Thymus (tissue), 11 donors: ENCODE results near the gene MIA. TPM values are rescaled to one million over a fixed set of nuclear protein-coding genes. Genes with fewer than 3 reads are reported as not detected.
"Not testable (repeated sequence)": the region's sequence is repeated elsewhere in the genome, so short reads cannot be mapped to it uniquely, and the experiment has no call there.

Source experiments
- DNase-seq, 9 donors: peaks; one replicate each; pipeline ENCODE4 v3.0.0-alpha.2; 2013; ENCODE audit warnings: low spot score in 9 of 9, low read depth in 6 of 9, missing footprints in 1 of 9
- H3K27ac ChIP-seq, 2 donors: one replicate each; pipeline ENCODE4 v1.5.1; 2013; ENCODE audit warnings: control low read depth in 1 of 2, low read depth in 1 of 2, low read length in 1 of 2, mild to moderate bottlenecking in 1 of 2, moderate library complexity in 1 of 2
- H3K27me3 ChIP-seq, 2 donors: one replicate each; pipeline ENCODE4 v1.5.1; 2013; ENCODE audit warnings: low read length in 1 of 2; ENCODE audit not compliant: control insufficient read depth in 2 of 2, insufficient read depth in 1 of 2
- H3K36me3 ChIP-seq, 2 donors: one replicate each; pipeline ENCODE4 v1.5.1; 2013; ENCODE audit warnings: low read length in 1 of 2, mild to moderate bottlenecking in 1 of 2, moderate library complexity in 1 of 2; ENCODE audit not compliant: control insufficient read depth in 2 of 2, insufficient read depth in 2 of 2
- H3K4me1 ChIP-seq, 2 donors: one replicate each; pipeline ENCODE4 v1.5.1; 2013; ENCODE audit warnings: low read length in 2 of 2; ENCODE audit not compliant: control insufficient read depth in 2 of 2, insufficient read depth in 2 of 2
- H3K4me3 ChIP-seq, 2 donors: one replicate each; pipeline ENCODE4 v1.5.1; 2013; ENCODE audit warnings: low read length in 2 of 2, control low read depth in 1 of 2, mild to moderate bottlenecking in 1 of 2
- H3K9me3 ChIP-seq, 2 donors: one replicate each; pipeline ENCODE4 v1.5.1; 2013; ENCODE audit warnings: low read length in 1 of 2, mild to moderate bottlenecking in 1 of 2; ENCODE audit not compliant: control insufficient read depth in 2 of 2, insufficient read depth in 1 of 2
- WGBS: extraction: QIAGEN DNeasy Blood & Tissue Kit; methylation state at CpG from one replicate; pipeline ENCODE4 v1.1.7; 2013; 5-methylcytosine and 5-hydroxymethylcytosine counted together
- polyA plus RNA-seq: library from polyadenylated mRNA; stranded (reverse); fragments of 200-250 nt; gene quantifications from one replicate; pipeline ENCODE4 v1.2.3, GENCODE V29; 2013
- total RNA-seq: library from RNA; stranded (reverse); fragments of 120-200 nt; gene quantifications from one replicate; pipeline ENCODE4 v1.2.4, GENCODE V29; 2013
- donor health status: healthy.

MIA gene
- total and polyA plus RNA-seq, 2 donors, result 3.8 to 38.7 TPM

GRCh38 chr19:40784146-40784545 lies 8.8 kb downstream of the MIA start:
- not testable (repeated sequence) for H3K4me1 ChIP-seq, H3K4me3 ChIP-seq, DNase-seq, H3K27ac ChIP-seq, H3K9me3 ChIP-seq, H3K27me3 ChIP-seq
- H3K36me3 ChIP-seq, result peaks cover 21 to 38% of the 10 kb centered on the region in 2 donors
- 98% methylated on average over 2 of the region's 2 CpGs for WGBS

- Histone ChIP-seq H3K27me3 (no peaks in the 10 kb centered on the region), H3K36me3 (peaks cover 19 to 43% of the 10 kb centered on the region in 2 donors), H3K4me1 (no peaks in the 10 kb centered on the region), H3K4me3 (no peak overlapping the region), H3K9me3 (no peaks in the 10 kb centered on the region), H3K27ac (no peak overlapping the region)
- 100% methylated on average over 1 of the region's 1 CpG for WGBS
- no peak for DNase-seq
Measured at GRCh38 chr19:40785526-40785925, 10.2 kb downstream of the MIA start.

GRCh38 chr19:40786060-40787037 lies 11.0 kb downstream of the MIA start:
- no peak overlapping the region for H3K27ac ChIP-seq
- H3K4me3 ChIP-seq, result no peak overlapping the region
- H3K4me1 ChIP-seq, result no peaks in the 10 kb centered on the region
- WGBS, result 97% methylated on average over 25 of the region's 25 CpGs
- no peaks in the 10 kb centered on the region for H3K9me3 ChIP-seq
- peaks cover 19 to 44% of the 10 kb centered on the region in 2 donors for H3K36me3 ChIP-seq
- no peaks in the 10 kb centered on the region for H3K27me3 ChIP-seq
- DNase-seq, result no peak

- H3K4me3 ChIP-seq, result no peak overlapping the region
- DNase-seq, result no peak
- peaks cover 13 to 31% of the 10 kb centered on the region in 2 donors for H3K36me3 ChIP-seq
- no peak overlapping the region for H3K27ac ChIP-seq
- H3K27me3 ChIP-seq, result no peaks in the 10 kb centered on the region
- peaks cover 0 to under 1% of the 10 kb centered on the region in 2 donors for H3K4me1 ChIP-seq
- over 99% methylated on average over 7 of the region's 7 CpGs for whole genome bisulfite sequencing
- no peaks in the 10 kb centered on the region for H3K9me3 ChIP-seq
Measured at GRCh38 chr19:40791349-40791748, 16.0 kb downstream of the MIA start.

- H3K4me1 ChIP-seq, result peaks cover 0 to 4% of the 10 kb centered on the region in 2 donors
- no peaks in the 10 kb centered on the region for H3K9me3 ChIP-seq
- DNase-seq, result no peak
- H3K27me3 ChIP-seq, result no peaks in the 10 kb centered on the region
- H3K27ac ChIP-seq, result no peak overlapping the region
- peaks cover 10 to 29% of the 10 kb centered on the region in 2 donors for H3K36me3 ChIP-seq
- H3K4me3 ChIP-seq, result no peak overlapping the region
- WGBS, result 98% methylated on average over 3 of the region's 3 CpGs
Measured at GRCh38 chr19:40791996-40792395, 16.7 kb downstream of the MIA start.

GRCh38 chr19:40797166-40797962 lies 22.0 kb downstream of the MIA start:
- 98% methylated on average over 14 of the region's 14 CpGs for WGBS
- Histone ChIP-seq H3K4me3 (no peak overlapping the region), H3K27me3 (no peaks in the 10 kb centered on the region), H3K27ac (peak overlapping the region in 1 of 2 donors; percentile 82), H3K36me3 (peaks cover 17 to 19% of the 10 kb centered on the region in 2 donors), H3K4me1 (peaks cover 22 to 39% of the 10 kb centered on the region in 2 donors), H3K9me3 (no peaks in the 10 kb centered on the region)
- no peak for DNase-seq

GRCh38 chr19:40797963-40798682 lies 22.8 kb downstream of the MIA start:
- no peaks in the 10 kb centered on the region for H3K9me3 ChIP-seq
- H3K27me3 ChIP-seq, result no peaks in the 10 kb centered on the region
- peak overlapping the region; percentile 49 to 96 for H3K4me3 ChIP-seq
- H3K4me1 ChIP-seq, result peaks cover 29 to 47% of the 10 kb centered on the region in 2 donors
- H3K36me3 ChIP-seq, result peaks cover 24 to 26% of the 10 kb centered on the region in 2 donors
- H3K27ac ChIP-seq, result peak overlapping the region; percentile 82 to 96
- 12% methylated on average over 28 of the region's 28 CpGs for WGBS
- peak in 3 of 9 donors; percentile 48 to 63 (median 52) for DNase-seq

- H3K27ac ChIP-seq, result peak within 1 kb of the TSS; percentile 82 to 96
- no peaks in the 10 kb centered on the region for H3K27me3 ChIP-seq
- H3K4me1 ChIP-seq, result peaks cover 36 to 55% of the 10 kb centered on the region in 2 donors
Measured at GRCh38 chr19:40798683-40799557, 23.6 kb downstream of the MIA start, which contains the start of gene EGLN2. Gene EGLN2 (plus strand): TSS chr19:40799191. CDS start chr19:40800573, 1,382 bp downstream.

More at GRCh38 chr19:40798683-40799557, 23.6 kb downstream of the MIA start, which contains the start of gene EGLN2:
- under 1% methylated on average over 109 of the region's 110 CpGs for WGBS
- H3K9me3 ChIP-seq, result no peaks in the 10 kb centered on the region
- peak within 1 kb of the TSS; percentile 87 to 96 for H3K4me3 ChIP-seq
- DNase-seq, result peak; percentile 96 to 100 (median 100)
- H3K36me3 ChIP-seq, result peaks cover 29 to 34% of the 10 kb centered on the region in 2 donors
